Measurements from ENCODE around the gene ANAPC1.

DNA sequence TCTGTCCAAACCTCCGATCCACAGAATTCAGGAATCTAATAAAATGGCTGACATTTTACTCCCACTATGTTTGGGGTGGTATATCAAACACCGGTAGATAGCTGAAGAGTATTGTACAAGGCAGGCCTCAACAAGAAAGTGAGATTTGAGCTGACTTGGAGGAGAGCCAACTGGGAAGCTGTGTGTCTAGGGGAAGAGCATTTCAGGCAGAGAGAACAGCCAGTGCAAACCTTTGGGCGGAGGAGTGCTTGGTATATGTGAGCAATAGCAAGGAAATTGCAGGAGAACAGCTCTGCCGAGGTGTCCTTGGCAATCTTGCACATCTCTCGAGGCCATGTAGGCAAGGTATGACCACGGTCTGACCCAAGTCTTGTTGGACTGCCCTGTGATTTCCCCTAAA is 12.6 kb upstream of the ANAPC1 start:
- no peak for TF ChIP-seq CTCF (IDR thresholded peaks at IDR 0.05)
- TF ChIP-seq POLR2A (IDR thresholded peaks at IDR 0.05): no peak
